IMR-90 (cell line): ENCODE measurements around the gene VIPR2. TPM values are rescaled to one million over a fixed set of nuclear protein-coding genes. Genes with fewer than 3 reads are reported as not detected.

Source experiments
- ATAC-seq: fragments of 200-7000 bp; cut with Tn5 transposase; 2 replicates; pipeline ENCODE4 v1.9.1; 2020; ENCODE audit warnings: low read depth, mild to moderate bottlenecking, moderate library complexity
- BruUV-seq: library from RNA; stranded (reverse); fragments of 400-500 nt; replicated peaks from 2 replicates; lab custom pipeline; 2021; lab: Mats Ljungman, UMichigan
- CTCF ChIA-PET: fragments of 300-600 bp; formaldehyde crosslinking; extraction: SDS; loops from one replicate; lab custom pipeline; 2021; ENCODE audit warnings: antibody characterized with exemption; lab: Yijun Ruan, JAX
- POLR2A ChIA-PET: fragments of 300-600 bp; sonication (Branson Sonifier 250); formaldehyde crosslinking; loops from one replicate; lab custom pipeline; 2022; ENCODE audit warnings: antibody characterized with exemption; ENCODE audit not compliant: unreplicated experiment; lab: Charles Lee
- DNase-seq: peaks from one replicate; pipeline ENCODE4 v3.0.0; 2013
- H2AFZ ChIP-seq: replicated peaks from 2 replicates; pipeline ENCODE3; 2013; ENCODE audit warnings: low read length, mild to moderate bottlenecking; ENCODE audit not compliant: poor library complexity
- H2AK5ac ChIP-seq: 2 replicates; pipeline ENCODE4 v1.6.1; 2013; ENCODE audit warnings: low read depth, low read length, inconsistent platforms
- H2AK9ac ChIP-seq: replicated peaks from 2 replicates; pipeline ENCODE3; 2013; ENCODE audit warnings: mild to moderate bottlenecking, low read depth, low read length, moderate library complexity; ENCODE audit not compliant: poor library complexity
- H2BK120ac ChIP-seq: 2 replicates; pipeline ENCODE4 v1.6.1; 2013; ENCODE audit warnings: low read depth, low read length, inconsistent platforms
- H2BK15ac ChIP-seq: 3 replicates; pipeline ENCODE4 v1.6.1; 2013; ENCODE audit warnings: low read depth, low read length, inconsistent platforms
- H2BK20ac ChIP-seq: 2 replicates; pipeline ENCODE4 v1.6.1; 2013; ENCODE audit warnings: low read depth, mild to moderate bottlenecking, inconsistent platforms, low read length, moderate library complexity
- H2BK5ac ChIP-seq: 2 replicates; pipeline ENCODE4 v1.6.1; 2013; ENCODE audit warnings: mild to moderate bottlenecking, low read depth, low read length, inconsistent platforms; ENCODE audit not compliant: poor library complexity, severe bottlenecking
- H3K14ac ChIP-seq: replicated peaks from 2 replicates; pipeline ENCODE4 v1.6.1; 2013; ENCODE audit warnings: low read depth, low read length, inconsistent platforms
- H3K18ac ChIP-seq: 2 replicates; pipeline ENCODE4 v1.6.1; 2013; ENCODE audit warnings: low read depth, low read length, control low read depth
- H3K23ac ChIP-seq: 2 replicates; pipeline ENCODE4 v1.6.1; 2013; ENCODE audit warnings: low read depth, low read length, inconsistent platforms
- H3K27ac ChIP-seq: 2 replicates; pipeline ENCODE4 v1.5.1; 2013; ENCODE audit warnings: mild to moderate bottlenecking, control low read depth, low read length; ENCODE audit not compliant: insufficient read depth
- H3K27me3 ChIP-seq: 2 replicates; pipeline ENCODE4 v1.6.1; 2013; ENCODE audit warnings: low read length; ENCODE audit not compliant: control insufficient read depth, insufficient read depth
- H3K36me3 ChIP-seq: 2 replicates; pipeline ENCODE4 v1.6.1; 2013; ENCODE audit warnings: low read length, mixed read lengths; ENCODE audit not compliant: control insufficient read depth, insufficient read depth
- H3K4ac ChIP-seq: 2 replicates; pipeline ENCODE4 v1.6.1; 2013; ENCODE audit warnings: low read depth, low read length, inconsistent platforms
- H3K4me1 ChIP-seq: 2 replicates; pipeline ENCODE4 v1.6.1; 2013; ENCODE audit warnings: low read length, mixed read lengths; ENCODE audit not compliant: control insufficient read depth, insufficient read depth
- H3K4me2 ChIP-seq: 2 replicates; pipeline ENCODE4 v1.6.1; 2013; ENCODE audit warnings: low read depth, mild to moderate bottlenecking, control low read depth, low read length, moderate library complexity
- H3K4me3 ChIP-seq: 2 replicates; pipeline ENCODE4 v1.5.1; 2013; ENCODE audit warnings: low read depth, mild to moderate bottlenecking, control low read depth, low read length, moderate library complexity; ENCODE audit not compliant: insufficient read depth
- H3K56ac ChIP-seq: 2 replicates; pipeline ENCODE4 v1.6.1; 2013; ENCODE audit warnings: low read length, inconsistent platforms; ENCODE audit not compliant: insufficient read depth; ENCODE audit errors: extremely low read depth
- H3K79me1 ChIP-seq, 2 experiments: 2 replicates each; pipeline ENCODE4 v1.6.1; 2013; ENCODE audit warnings: low read length in 2 of 2, inconsistent platforms in 1 of 2, low read depth in 1 of 2
- H3K9ac ChIP-seq: 2 replicates; pipeline ENCODE4 v1.6.1; 2013; ENCODE audit warnings: low read depth, low read length, control low read depth
- H3K9me1 ChIP-seq: 2 replicates; pipeline ENCODE4 v1.6.1; 2013; ENCODE audit warnings: low read length, inconsistent platforms; ENCODE audit not compliant: insufficient read depth
- H3K9me3 ChIP-seq: 2 replicates; pipeline ENCODE4 v1.6.1; 2013; ENCODE audit warnings: low read length; ENCODE audit not compliant: control insufficient read depth, insufficient read depth
- H4K20me1 ChIP-seq: 2 replicates; pipeline ENCODE4 v1.6.1; 2013; ENCODE audit warnings: low read length, inconsistent platforms; ENCODE audit not compliant: insufficient read depth
- H4K5ac ChIP-seq: 2 replicates; pipeline ENCODE4 v1.6.1; 2013; ENCODE audit warnings: mild to moderate bottlenecking, low read depth, low read length, control low read depth
- H4K8ac ChIP-seq, 2 experiments: 2 replicates each; pipeline ENCODE4 v1.6.1; 2013; ENCODE audit warnings: low read depth in 2 of 2, low read length in 2 of 2, control low read depth in 1 of 2, inconsistent platforms in 1 of 2
- H4K91ac ChIP-seq: 2 replicates; pipeline ENCODE4 v1.6.1; 2013; ENCODE audit warnings: low read depth, low read length, inconsistent platforms; ENCODE audit not compliant: insufficient read depth
- BHLHE40 ChIP-seq: fragments of 150-350 bp; IDR thresholded peaks from 2 replicates; pipeline ENCODE4 v1.6.1; 2016; ENCODE audit warnings: mild to moderate bottlenecking, low read depth, low read length
- CEBPB ChIP-seq: IDR thresholded peaks from 2 replicates; pipeline ENCODE4 v1.6.1; 2012; ENCODE audit warnings: low read depth, low read length, improper control_type of control experiment
- CHD1 ChIP-seq: IDR thresholded peaks from 2 replicates; pipeline ENCODE4 v1.6.1; 2012; ENCODE audit warnings: low read depth, low read length, improper control_type of control experiment
- ELK1 ChIP-seq: fragments of 150-350 bp; IDR thresholded peaks from 2 replicates; pipeline ENCODE4 v1.6.1; 2016; ENCODE audit warnings: low read depth, mild to moderate bottlenecking, low read length, moderate library complexity, borderline replicate concordance
- FOS ChIP-seq: fragments of 150-350 bp; IDR thresholded peaks from 2 replicates; pipeline ENCODE4 v1.6.1; 2016; ENCODE audit warnings: low read depth, low read length
- MAFK ChIP-seq: IDR thresholded peaks from 2 replicates; pipeline ENCODE4 v1.6.1; 2012; ENCODE audit warnings: low read depth, low read length, improper control_type of control experiment
- MAZ ChIP-seq: IDR thresholded peaks from 2 replicates; pipeline ENCODE4 v1.6.1; 2012; ENCODE audit warnings: low read depth, mild to moderate bottlenecking, low read length, improper control_type of control experiment, moderate library complexity, borderline replicate concordance
- MXI1 ChIP-seq: IDR thresholded peaks from 2 replicates; pipeline ENCODE4 v1.6.1; 2012; ENCODE audit warnings: low read depth, mild to moderate bottlenecking, low read length, moderate library complexity, borderline replicate concordance
- NFE2L2 ChIP-seq: fragments of 150-350 bp; IDR thresholded peaks from 2 replicates; pipeline ENCODE4 v1.6.1; 2016; ENCODE audit warnings: low read depth, mild to moderate bottlenecking, low read length
- POLR2A ChIP-seq: IDR thresholded peaks from 2 replicates; pipeline ENCODE4 v1.6.1; 2012; ENCODE audit warnings: mild to moderate bottlenecking, low read depth, low read length
- RAD21 ChIP-seq: IDR thresholded peaks from 2 replicates; pipeline ENCODE4 v1.6.1; 2012; ENCODE audit warnings: low read length, improper control_type of control experiment
- RCOR1 ChIP-seq: IDR thresholded peaks from 2 replicates; pipeline ENCODE4 v1.6.1; 2012; ENCODE audit warnings: mild to moderate bottlenecking, low read length, improper control_type of control experiment; ENCODE audit not compliant: insufficient replicate concordance
- RFX5 ChIP-seq: IDR thresholded peaks from 2 replicates; pipeline ENCODE4 v1.8.0; 2012; ENCODE audit warnings: low read depth, mild to moderate bottlenecking, low read length, moderate library complexity
- SMC3 ChIP-seq: fragments of 150-350 bp; IDR thresholded peaks from 2 replicates; pipeline ENCODE4 v1.6.1; 2016; ENCODE audit warnings: low read depth, mild to moderate bottlenecking, antibody characterized with exemption, low read length, moderate library complexity
- USF2 ChIP-seq: fragments of 150-350 bp; IDR thresholded peaks from 2 replicates; pipeline ENCODE4 v1.6.1; 2017; ENCODE audit warnings: mild to moderate bottlenecking, antibody characterized with exemption, low read length, low read depth
- WGBS, 2 experiments: methylation state at CpG; one replicate each; pipeline versions ENCODE4 v1.1.5 to v1.1.7; 2013; ENCODE audit warnings: missing lambda C conversion rate in 2 of 2; ENCODE audit not compliant: insufficient read length in 1 of 2; ENCODE audit errors: extremely low coverage in 2 of 2; 5-methylcytosine and 5-hydroxymethylcytosine counted together
- dilution Hi-C: fragments of 300-500 bp; cut with HindIII; formaldehyde crosslinking; loops from one replicate; pipeline ENCODE4 v1.14.3; 2018; ENCODE audit warnings: low sequenced_read_pairs; ENCODE audit not compliant: unreplicated experiment
- in situ Hi-C: fragments of 300-500 bp; cut with MboI; formaldehyde crosslinking; loops from 3 replicates; pipeline ENCODE4 v1.14.3; 2019; ENCODE audit warnings: low sequenced_read_pairs, inconsistent platforms, mixed read lengths
- intact Hi-C: fragments of 100-400 bp; cut with micrococcal nuclease; formaldehyde crosslinking; loops from 2 replicates; pipeline ENCODE4 v1.10.0; 2022
- polyA plus RNA-seq, 3 experiments: library from polyadenylated mRNA; depleted of rRNA; stranded (reverse); fragments of >200 nt; gene quantifications; 2 replicates each; pipeline ENCODE4 v1.2.3, GENCODE V29; 2012; ENCODE audit warnings: low replicate concordance in 1 of 3
- total RNA-seq: library from RNA; depleted of rRNA; stranded (reverse); fragments of >200 nt; gene quantifications from 2 replicates; pipeline ENCODE4 v1.2.3, GENCODE V29; 2012

Gene VIPR2
- total and polyA plus RNA-seq, 2 of the 4 experiments (the other 2 are of a cell fraction): not detected

GRCh38 chr7:159047536-159047935, 97.1 kb downstream of the VIPR2 start:
- Histone ChIP-seq H2AK5ac (no peak overlapping the region), H2BK20ac (no peak overlapping the region), H2AFZ (no peak overlapping the region), H3K18ac (no peak overlapping the region), H3K4ac (no peak overlapping the region), H3K9me3 (peaks cover 13% of the 10 kb centered on the region), H2BK5ac (no peak overlapping the region), H3K14ac (no peak overlapping the region), H3K9ac (no peak overlapping the region), H4K5ac (no peak overlapping the region), H3K56ac (no peak overlapping the region), H3K4me1 (no peaks in the 10 kb centered on the region), H2BK120ac (no peak overlapping the region), H3K36me3 (no peaks in the 10 kb centered on the region), H3K4me2 (no peak overlapping the region), H4K91ac (no peak overlapping the region), H3K27ac (no peak overlapping the region), H3K9me1 (no peaks in the 10 kb centered on the region), H4K20me1 (no peaks in the 10 kb centered on the region), H2AK9ac (no peak overlapping the region), H4K8ac (no peak overlapping the region), H3K27me3 (no peaks in the 10 kb centered on the region), H2BK15ac (no peak overlapping the region), H3K79me1 (no peaks in the 10 kb centered on the region), H3K23ac (no peak overlapping the region), H3K4me3 (no peak overlapping the region)
- no TSS peak for BruUV-seq
- ChIA-PET POLR2A (no interaction called here), CTCF (no interaction called here)
- no CpG with 5 or more reads among the region's 2 CpGs for WGBS, 2 experiments
- intact Hi-C loops (no loop called here), dilution Hi-C loops (no loop called here), in situ Hi-C loops (no loop called here)
- TF ChIP-seq MAFK (no peak), POLR2A (no peak), RCOR1 (no peak), NFE2L2 (no peak), CHD1 (no peak), FOS (no peak), BHLHE40 (no peak), SMC3 (no peak), RFX5 (no peak), MXI1 (no peak), CEBPB (no peak), RAD21 (no peak), ELK1 (no peak), MAZ (no peak), USF2 (no peak)
- DNase-seq (no peak), ATAC-seq (no peak)
